Endothelial cell of umbilical vein (primary cell): ENCODE measurements around the gene ENDOD1. TPM values are rescaled to one million over a fixed set of nuclear protein-coding genes. Genes with fewer than 3 reads are reported as not detected.

Experiments
- BruUV-seq: library from RNA; stranded (reverse); fragments of 400-500 nt; replicated peaks from 2 replicates; lab custom pipeline; 2021; lab: Mats Ljungman, UMichigan
- CTCF ChIA-PET: fragments of 300-600, 350-600 bp; sonication (Branson Sonifier 250); formaldehyde crosslinking; loops from one replicate; lab custom pipeline; 2021; ENCODE audit warnings: antibody characterized with exemption, inconsistent platforms; lab: Charles Lee
- POLR2A ChIA-PET: fragments of 300-600, 350-600 bp; sonication (Branson Sonifier 250); formaldehyde crosslinking; loops from one replicate; lab custom pipeline; 2021; ENCODE audit warnings: antibody characterized with exemption, inconsistent platforms; lab: Charles Lee
- DNase-seq: peaks from one replicate; pipeline ENCODE4 v3.0.0-alpha.2; 2011; ENCODE audit warnings: low read depth, low spot score
- FAIRE-seq: peaks from 2 replicates; lab custom pipeline; 2011; peaks lifted over from hg19 to GRCh38; lab: Jason Lieb, UNC
- H2AFZ ChIP-seq: 2 replicates; pipeline ENCODE4 v1.6.0; 2012; ENCODE audit warnings: low read depth, low read length, control low read depth, inconsistent platforms
- H3K27ac ChIP-seq: 2 replicates; pipeline ENCODE4 v1.5.1; 2011; ENCODE audit warnings: low read depth, mild to moderate bottlenecking, control low read depth, low read length, moderate library complexity; ENCODE audit not compliant: insufficient read depth
- H3K27me3 ChIP-seq, 2 experiments: 2 replicates each; pipeline versions ENCODE4 v1.6.0 to v1.6.1; 2011; ENCODE audit warnings: low read length in 2 of 2, mixed read lengths in 1 of 2; ENCODE audit not compliant: control insufficient read depth in 2 of 2, insufficient read depth in 2 of 2
- H3K36me3 ChIP-seq, 2 experiments: 2 replicates in 1 of 2; 3 replicates in 1 of 2; pipeline ENCODE4 v1.5.1; 2011; ENCODE audit warnings: low read length in 2 of 2, mild to moderate bottlenecking in 1 of 2, moderate library complexity in 1 of 2; ENCODE audit not compliant: control insufficient read depth in 2 of 2, insufficient read depth in 2 of 2; ENCODE audit errors: extremely low read depth in 1 of 2
- H3K4me1 ChIP-seq: 3 replicates; pipeline ENCODE4 v1.5.1; 2011; ENCODE audit warnings: mild to moderate bottlenecking, low read length; ENCODE audit not compliant: control insufficient read depth, insufficient read depth; ENCODE audit errors: extremely low read depth
- H3K4me2 ChIP-seq: 2 replicates; pipeline ENCODE4 v1.6.1; 2011; ENCODE audit warnings: low read length, control low read depth, mixed read lengths; ENCODE audit not compliant: insufficient read depth
- H3K4me3 ChIP-seq, 3 experiments: fragments of 200-600 bp in 1 of 3; sonication (generic), shearing (Covaris generic) in 1 of 3; replicated peaks in 1 of 3; 2 replicates each; pipeline ENCODE4 v1.5.1; 2011 to 2016; ENCODE audit warnings: control low read depth in 3 of 3, low read length in 3 of 3, mild to moderate bottlenecking in 2 of 3, inconsistent platforms in 1 of 3, low read depth in 1 of 3, moderate library complexity in 1 of 3; ENCODE audit not compliant: insufficient read depth in 1 of 3
- H3K79me2 ChIP-seq: 2 replicates; pipeline ENCODE4 v1.6.0; 2012; ENCODE audit warnings: low read length, inconsistent platforms; ENCODE audit not compliant: control insufficient read depth, insufficient read depth
- H3K9ac ChIP-seq: replicated peaks from 2 replicates; pipeline ENCODE3; 2011; ENCODE audit warnings: low read length, control low read depth; ENCODE audit not compliant: insufficient read depth; ENCODE audit errors: extremely low read depth
- H3K9me1 ChIP-seq: replicated peaks from 3 replicates; pipeline ENCODE4 v1.6.0; 2011; ENCODE audit warnings: mild to moderate bottlenecking, low read length; ENCODE audit not compliant: control insufficient read depth, insufficient read depth; ENCODE audit errors: extremely low read depth
- H3K9me3 ChIP-seq: replicated peaks from 2 replicates; pipeline ENCODE4 v1.5.1; 2012; ENCODE audit warnings: low read length, inconsistent platforms; ENCODE audit not compliant: control insufficient read depth, insufficient read depth
- H4K20me1 ChIP-seq: replicated peaks from 2 replicates; pipeline ENCODE3; 2011; ENCODE audit warnings: mild to moderate bottlenecking, low read length; ENCODE audit not compliant: control insufficient read depth, insufficient read depth; ENCODE audit errors: extremely low read depth
- CTCF ChIP-seq, 2 donors: IDR thresholded peaks; 1 replicate in 1 of 2; 2 replicates in 1 of 2; pipeline ENCODE4 v1.5.1; 2011; ENCODE audit warnings: low read length in 2 of 2, mild to moderate bottlenecking in 2 of 2, moderate library complexity in 2 of 2, control low read depth in 1 of 2, inconsistent platforms in 1 of 2, low read depth in 1 of 2; ENCODE audit not compliant: insufficient read depth in 1 of 2; ENCODE audit errors: extremely low read depth in 1 of 2
- EZH2 ChIP-seq: IDR thresholded peaks from 2 replicates; pipeline ENCODE4 v1.6.1; 2012; ENCODE audit warnings: borderline replicate concordance, low read depth, mild to moderate bottlenecking, moderate library complexity, low read length, inconsistent platforms; ENCODE audit not compliant: severe bottlenecking
- FOS ChIP-seq: IDR thresholded peaks from 2 replicates; pipeline ENCODE4 v1.6.1; 2011; ENCODE audit warnings: mild to moderate bottlenecking, low read length, moderate library complexity, borderline replicate concordance; ENCODE audit not compliant: insufficient read depth
- GATA2 ChIP-seq: IDR thresholded peaks from 2 replicates; pipeline ENCODE4 v1.7.0; 2011; ENCODE audit warnings: low read depth, mild to moderate bottlenecking, moderate library complexity, mixed read lengths, low read length; ENCODE audit not compliant: insufficient read length, insufficient read depth
- JUN ChIP-seq: IDR thresholded peaks from 2 replicates; pipeline ENCODE4 v1.6.1; 2011; ENCODE audit warnings: borderline replicate concordance, low read depth; ENCODE audit not compliant: insufficient read length, insufficient read depth
- MAX ChIP-seq: IDR thresholded peaks from 2 replicates; pipeline ENCODE4 v1.6.1; 2011; ENCODE audit not compliant: insufficient read depth, insufficient read length
- MYC ChIP-seq: IDR thresholded peaks from one replicate; pipeline ENCODE4 v1.6.1; 2011; ENCODE audit warnings: mild to moderate bottlenecking, low read depth, low read length
- POLR2A ChIP-seq: IDR thresholded peaks from 2 replicates; pipeline ENCODE4 v1.6.1; 2012; ENCODE audit warnings: low read depth, mild to moderate bottlenecking, control low read depth, low read length
- POLR2AphosphoS5 ChIP-seq: IDR thresholded peaks from 2 replicates; pipeline ENCODE4 v1.6.1; 2012; ENCODE audit warnings: low read depth, mild to moderate bottlenecking, control low read depth, low read length, moderate library complexity; ENCODE audit not compliant: insufficient read depth
- dilution Hi-C: fragments of 300-500 bp; cut with MboI; formaldehyde crosslinking; loops from one replicate; pipeline ENCODE4 v1.15.0; 2019; ENCODE audit warnings: low sequenced_read_pairs; ENCODE audit not compliant: extremely low pct_ligation_motif_present
- intact Hi-C: fragments of 100-400 bp; cut with micrococcal nuclease; formaldehyde crosslinking; loops from one replicate; pipeline ENCODE4 v1.10.0; 2022
- polyA plus RNA-seq, 4 experiments: library from polyadenylated mRNA; depleted of rRNA in 3 of 4; stranded (reverse) in 3 of 4; unstranded in 1 of 4; fragments of >200 nt; gene quantifications; 2 replicates each; pipeline versions ENCODE4 v1.2.1 to v1.2.3, GENCODE V29; 2011 to 2012; ENCODE audit warnings: missing spikeins in 1 of 4
- total RNA-seq: library from RNA; stranded (reverse); gene quantifications from 2 replicates; pipeline ENCODE4 v1.2.3, GENCODE V29; 2021

The ENDOD1 gene
- total and polyA plus RNA-seq, 2 donors (not counting 3 experiments of a cell fraction or from before 2014, with no cell fraction given), result 10.5 to 20.5 TPM

- Histone ChIP-seq H3K4me1 (peaks cover 9% of the 10 kb centered on the region), H3K9ac (no peak overlapping the region), H3K27me3 (no peaks in the 10 kb centered on the region), H3K27ac (no peak overlapping the region), H4K20me1 (no peaks in the 10 kb centered on the region), H3K9me1 (no peaks in the 10 kb centered on the region), H2AFZ (peak overlapping the region; percentile 51), H3K4me3 (no peak overlapping the region), H3K9me3 (no peaks in the 10 kb centered on the region), H3K4me2 (no peak overlapping the region), H3K79me2 (no peaks in the 10 kb centered on the region), H3K36me3 (no peaks in the 10 kb centered on the region)
- dilution Hi-C loops, result no loop called here
- ChIA-PET CTCF (interaction anchor here (1.4 to 4.3 kb wide), 5 partner anchors 8 to 76 kb away, joined by 4 to 20 read pairs (median 6); partner anchors contain the start of gene SRSF8), POLR2A (no interaction called here)
- no TSS peak for BruUV-seq
- intact Hi-C loops, result no loop called here
- no peak for TF ChIP-seq FOS
- TF ChIP-seq POLR2AphosphoS5, result no peak
- DNase-seq (peak; percentile 34), FAIRE-seq (no peak)
Observed at GRCh38 chr11:95074792-95075563, 14.7 kb upstream of the ENDOD1 start.

DNA sequence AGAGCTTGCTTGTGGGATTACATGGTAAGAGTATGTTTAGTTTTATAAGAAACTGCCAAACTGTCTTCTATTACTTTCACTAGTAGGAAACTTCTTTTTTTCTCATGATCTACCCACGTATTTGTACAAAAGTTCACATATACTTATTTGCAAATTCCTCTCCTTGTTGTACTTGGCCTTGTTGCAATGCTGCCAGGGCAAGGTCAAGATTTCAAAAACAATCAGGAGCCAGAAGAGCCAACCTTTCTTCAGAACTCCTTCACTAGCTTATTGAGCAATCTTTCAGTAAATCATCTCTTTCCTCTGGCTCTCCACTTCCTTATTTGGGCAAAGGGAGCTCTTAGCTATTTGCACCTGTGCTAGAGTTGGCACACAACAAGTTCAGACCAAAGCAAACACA is 13.2 kb upstream of the ENDOD1 start:
- dilution Hi-C loops, result no loop called here
- Histone ChIP-seq H3K9me3 (no peaks in the 10 kb centered on the region), H3K4me2 (no peak overlapping the region), H3K36me3 (no peaks in the 10 kb centered on the region), H3K4me1 (peaks cover 13% of the 10 kb centered on the region), H3K4me3 (no peak overlapping the region), H3K27me3 (no peaks in the 10 kb centered on the region), H4K20me1 (no peaks in the 10 kb centered on the region), H2AFZ (no peak overlapping the region), H3K79me2 (no peaks in the 10 kb centered on the region), H3K9me1 (no peaks in the 10 kb centered on the region), H3K27ac (no peak overlapping the region), H3K9ac (no peak overlapping the region)
- POLR2A ChIA-PET, result no interaction called here
- no TSS peak for BruUV-seq
- intact Hi-C loops, result no loop called here
- peak; percentile 55 for FAIRE-seq
- DNase-seq, result peak; percentile 90
- TF ChIP-seq EZH2, result no peak
- TF ChIP-seq MAX, result no peak
- no peak for TF ChIP-seq POLR2A
- TF ChIP-seq FOS, result no peak
- no peak for TF ChIP-seq GATA2
- TF ChIP-seq CTCF (IDR thresholded peaks at IDR 0.05; ENCODE audit: extremely low read depth in 1 of 2, insufficient read depth in 1 of 2, low read depth in 1 of 2, low read length in 2 of 2), result no peak
- no peak for TF ChIP-seq JUN
- TF ChIP-seq POLR2AphosphoS5, result no peak
- TF ChIP-seq MYC, result no peak
- CTCF ChIA-PET, result interaction anchor here (0.9 to 4.3 kb wide), 9 partner anchors 8 to 75 kb away, joined by 3 to 20 read pairs (median 5); partner anchors contain the start of genes ENDOD1 and SRSF8
